Gastrocnemius medialis (tissue), 4 donors: ENCODE measurements around the gene GHDC.

ENCODE experiments used
- CTCF ChIP-seq, 5 experiments: fragments of 450-650 bp in 3 of 5; fragments of 200-600 bp in 2 of 5; sonication (generic) in 2 of 5; IDR thresholded peaks in 4 of 5; conservative IDR thresholded peaks in 1 of 5; 1 replicate in 4 of 5; 2 replicates in 1 of 5; pipeline ENCODE4 v1.5.1; 2016 to 2019; ENCODE audit warnings: antibody characterized with exemption in 5 of 5, mild to moderate bottlenecking in 3 of 5, moderate library complexity in 3 of 5
- POLR2A ChIP-seq, 2 donors: fragments of 450-650 bp; IDR thresholded peaks; one replicate each; pipeline ENCODE4 v1.6.1; 2017; ENCODE audit warnings: antibody characterized with exemption in 2 of 2, mild to moderate bottlenecking in 2 of 2, moderate library complexity in 2 of 2

- no peak for TF ChIP-seq CTCF (IDR thresholded peaks at IDR 0.05 in 4 of 5, conservative IDR thresholded peaks at IDR 0.05 in 1 of 5)
- no peak for TF ChIP-seq POLR2A (IDR thresholded peaks at IDR 0.05)
Observed at GRCh38 chr17:42165751-42166150, 28.5 kb downstream of the GHDC start.
